HepG2 (cell line): ENCODE data around the gene PGPEP1. TPM values are rescaled to one million over a fixed set of nuclear protein-coding genes. Genes with fewer than 3 reads are reported as not detected.

Experiments used
- ATAD3A ChIP-seq: sonication (generic); formaldehyde crosslinking; IDR thresholded peaks from 2 replicates; pipeline ENCODE4 v1.4.0; 2020; ENCODE audit warnings: missing genetic modification reagents
- DNMT1 ChIP-seq: sonication (generic); formaldehyde crosslinking; IDR thresholded peaks from 2 replicates; pipeline ENCODE4 v1.5.1; 2020; ENCODE audit warnings: mild to moderate bottlenecking, missing genetic modification reagents
- FOXA3 ChIP-seq: IDR thresholded peaks from 2 replicates; pipeline ENCODE4 v1.6.1; 2016; ENCODE audit warnings: missing genetic modification reagents, missing compliant biosample characterization
- FOXP1 ChIP-seq, 2 experiments: fragments of 450-650 bp in 1 of 2; IDR thresholded peaks; 2 replicates each; pipeline ENCODE4 v1.6.1; 2017 to 2018; ENCODE audit warnings: antibody characterized with exemption in 1 of 2
- HNF4A ChIP-seq: sonication (generic); formaldehyde crosslinking; IDR thresholded peaks from 2 replicates; pipeline ENCODE4 v1.4.0; 2020; ENCODE audit warnings: missing genetic modification reagents
- JARID2 ChIP-seq: sonication (generic); formaldehyde crosslinking; IDR thresholded peaks from 2 replicates; pipeline ENCODE4 v1.8.1; 2023; ENCODE audit warnings: missing genetic modification reagents, inconsistent platforms; ENCODE audit not compliant: insufficient replicate concordance
- SATB2 ChIP-seq: sonication (generic); formaldehyde crosslinking; IDR thresholded peaks from 2 replicates; pipeline ENCODE4 v1.5.0; 2020; ENCODE audit warnings: missing genetic modification reagents
- SNAI1 ChIP-seq: sonication (generic); formaldehyde crosslinking; IDR thresholded peaks from 2 replicates; pipeline ENCODE4 v1.5.0; 2020; ENCODE audit warnings: mild to moderate bottlenecking, missing genetic modification reagents, borderline replicate concordance
- THRA ChIP-seq: sonication (generic); formaldehyde crosslinking; IDR thresholded peaks from 2 replicates; pipeline ENCODE4 v1.4.0; 2020; ENCODE audit warnings: missing genetic modification reagents, borderline replicate concordance
- ZNF263 ChIP-seq: sonication (generic); formaldehyde crosslinking; IDR thresholded peaks from 2 replicates; pipeline ENCODE4 v1.4.0; 2020; ENCODE audit warnings: missing genetic modification reagents
- ZNF564 ChIP-seq: sonication (generic); formaldehyde crosslinking; IDR thresholded peaks from 2 replicates; pipeline ENCODE4 v1.8.1; 2023; ENCODE audit warnings: mild to moderate bottlenecking, missing genetic modification reagents
- ZNF670 ChIP-seq: sonication (generic); formaldehyde crosslinking; IDR thresholded peaks from 2 replicates; pipeline ENCODE4 v1.8.0; 2022; ENCODE audit warnings: mild to moderate bottlenecking, missing genetic modification reagents, borderline replicate concordance
- polyA plus RNA-seq, 8 experiments: library from polyadenylated mRNA; depleted of rRNA in 3 of 8; stranded (reverse) in 7 of 8; unstranded in 1 of 8; fragments of >200 nt; fragmentation: Illumina TruSeq in 4 of 8; extraction: Trizol in 4 of 8; gene quantifications; 2 replicates each; pipeline versions ENCODE4 v1.2.1 to v1.2.3, GENCODE V29; 2011 to 2016; ENCODE audit warnings: low read depth in 4 of 8, missing spikeins in 1 of 8, mixed read lengths in 1 of 8; ENCODE audit not compliant: insufficient read depth in 1 of 8
- total RNA-seq, 5 experiments: library from RNA; depleted of rRNA; stranded (reverse); fragments of >200 nt; fragmentation: Illumina TruSeq; extraction: Trizol; gene quantifications; 2 replicates each; pipeline ENCODE4 v1.2.3, GENCODE V29; 2016; ENCODE audit warnings: low read depth in 1 of 5
- TF ChIP-seq, protein P1 (sequence below): IDR thresholded peaks from 2 replicates; pipeline ENCODE4 v1.6.1; 2016; ENCODE audit warnings: low read depth, missing genetic modification reagents, missing compliant biosample characterization
- TF ChIP-seq, protein P2 (sequence below): sonication (generic); formaldehyde crosslinking; IDR thresholded peaks from 2 replicates; pipeline ENCODE4 v1.8.1; 2023; ENCODE audit warnings: missing genetic modification reagents, inconsistent platforms, borderline replicate concordance
- TF ChIP-seq, protein P3 (sequence below): IDR thresholded peaks from 2 replicates; pipeline ENCODE4 v1.6.1; 2016; ENCODE audit warnings: low read depth
- TF ChIP-seq, protein P4 (sequence below): sonication (generic); formaldehyde crosslinking; IDR thresholded peaks from 2 replicates; pipeline ENCODE4 v1.4.0; 2020; ENCODE audit warnings: missing genetic modification reagents, mild to moderate bottlenecking, borderline replicate concordance
- TF ChIP-seq, protein P5 (sequence below): sonication (generic); formaldehyde crosslinking; IDR thresholded peaks from 2 replicates; pipeline ENCODE4 v1.5.0; 2020; ENCODE audit warnings: mild to moderate bottlenecking, low read depth, missing genetic modification reagents, borderline replicate concordance

The PGPEP1 gene
- total and polyA plus RNA-seq, 2 of the 13 experiments (the other 11 are each of a cell fraction or from before 2014, with no cell fraction given): 53.1 to 56.6 TPM

GRCh38 chr19:18336121-18336520 lies 4.3 kb upstream of the PGPEP1 start (continued):
- TF ChIP-seq, protein P1, sequence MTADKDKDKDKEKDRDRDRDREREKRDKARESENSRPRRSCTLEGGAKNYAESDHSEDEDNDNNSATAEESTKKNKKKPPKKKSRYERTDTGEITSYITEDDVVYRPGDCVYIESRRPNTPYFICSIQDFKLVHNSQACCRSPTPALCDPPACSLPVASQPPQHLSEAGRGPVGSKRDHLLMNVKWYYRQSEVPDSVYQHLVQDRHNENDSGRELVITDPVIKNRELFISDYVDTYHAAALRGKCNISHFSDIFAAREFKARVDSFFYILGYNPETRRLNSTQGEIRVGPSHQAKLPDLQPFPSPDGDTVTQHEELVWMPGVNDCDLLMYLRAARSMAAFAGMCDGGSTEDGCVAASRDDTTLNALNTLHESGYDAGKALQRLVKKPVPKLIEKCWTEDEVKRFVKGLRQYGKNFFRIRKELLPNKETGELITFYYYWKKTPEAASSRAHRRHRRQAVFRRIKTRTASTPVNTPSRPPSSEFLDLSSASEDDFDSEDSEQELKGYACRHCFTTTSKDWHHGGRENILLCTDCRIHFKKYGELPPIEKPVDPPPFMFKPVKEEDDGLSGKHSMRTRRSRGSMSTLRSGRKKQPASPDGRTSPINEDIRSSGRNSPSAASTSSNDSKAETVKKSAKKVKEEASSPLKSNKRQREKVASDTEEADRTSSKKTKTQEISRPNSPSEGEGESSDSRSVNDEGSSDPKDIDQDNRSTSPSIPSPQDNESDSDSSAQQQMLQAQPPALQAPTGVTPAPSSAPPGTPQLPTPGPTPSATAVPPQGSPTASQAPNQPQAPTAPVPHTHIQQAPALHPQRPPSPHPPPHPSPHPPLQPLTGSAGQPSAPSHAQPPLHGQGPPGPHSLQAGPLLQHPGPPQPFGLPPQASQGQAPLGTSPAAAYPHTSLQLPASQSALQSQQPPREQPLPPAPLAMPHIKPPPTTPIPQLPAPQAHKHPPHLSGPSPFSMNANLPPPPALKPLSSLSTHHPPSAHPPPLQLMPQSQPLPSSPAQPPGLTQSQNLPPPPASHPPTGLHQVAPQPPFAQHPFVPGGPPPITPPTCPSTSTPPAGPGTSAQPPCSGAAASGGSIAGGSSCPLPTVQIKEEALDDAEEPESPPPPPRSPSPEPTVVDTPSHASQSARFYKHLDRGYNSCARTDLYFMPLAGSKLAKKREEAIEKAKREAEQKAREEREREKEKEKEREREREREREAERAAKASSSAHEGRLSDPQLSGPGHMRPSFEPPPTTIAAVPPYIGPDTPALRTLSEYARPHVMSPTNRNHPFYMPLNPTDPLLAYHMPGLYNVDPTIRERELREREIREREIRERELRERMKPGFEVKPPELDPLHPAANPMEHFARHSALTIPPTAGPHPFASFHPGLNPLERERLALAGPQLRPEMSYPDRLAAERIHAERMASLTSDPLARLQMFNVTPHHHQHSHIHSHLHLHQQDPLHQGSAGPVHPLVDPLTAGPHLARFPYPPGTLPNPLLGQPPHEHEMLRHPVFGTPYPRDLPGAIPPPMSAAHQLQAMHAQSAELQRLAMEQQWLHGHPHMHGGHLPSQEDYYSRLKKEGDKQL (CRISPR knock-in tag): no peak
- TF ChIP-seq DNMT1 (CRISPR knock-in tag) (no peak), ZNF564 (no peak), HNF4A (CRISPR knock-in tag) (peak; percentile 50), FOXA3 (CRISPR knock-in tag) (peak; percentile 17; the same call in 1 of the 2 replicates), ZNF670 (CRISPR knock-in tag) (0 out of 2 replicates have a peak, but pooled peaks have one; percentile 20), FOXP1 (IDR thresholded peaks at IDR 0.05) (no peak), FOXP1 (CRISPR knock-in tag; IDR thresholded peaks at IDR 0.05) (peak; percentile 17; the same call in 1 of the 2 replicates), SATB2 (CRISPR knock-in tag) (no peak), ZNF263 (0 out of 2 replicates have a peak, but pooled peaks have one; percentile 22), JARID2 (CRISPR knock-in tag) (no peak), ATAD3A (CRISPR knock-in tag) (no peak), THRA (CRISPR knock-in tag) (no peak), SNAI1 (CRISPR knock-in tag) (no peak)
- TF ChIP-seq, protein P2, sequence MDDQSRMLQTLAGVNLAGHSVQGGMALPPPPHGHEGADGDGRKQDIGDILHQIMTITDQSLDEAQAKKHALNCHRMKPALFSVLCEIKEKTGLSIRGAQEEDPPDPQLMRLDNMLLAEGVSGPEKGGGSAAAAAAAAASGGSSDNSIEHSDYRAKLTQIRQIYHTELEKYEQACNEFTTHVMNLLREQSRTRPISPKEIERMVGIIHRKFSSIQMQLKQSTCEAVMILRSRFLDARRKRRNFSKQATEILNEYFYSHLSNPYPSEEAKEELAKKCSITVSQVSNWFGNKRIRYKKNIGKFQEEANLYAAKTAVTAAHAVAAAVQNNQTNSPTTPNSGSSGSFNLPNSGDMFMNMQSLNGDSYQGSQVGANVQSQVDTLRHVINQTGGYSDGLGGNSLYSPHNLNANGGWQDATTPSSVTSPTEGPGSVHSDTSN (CRISPR knock-in tag): no peak
- TF ChIP-seq, protein P3, sequence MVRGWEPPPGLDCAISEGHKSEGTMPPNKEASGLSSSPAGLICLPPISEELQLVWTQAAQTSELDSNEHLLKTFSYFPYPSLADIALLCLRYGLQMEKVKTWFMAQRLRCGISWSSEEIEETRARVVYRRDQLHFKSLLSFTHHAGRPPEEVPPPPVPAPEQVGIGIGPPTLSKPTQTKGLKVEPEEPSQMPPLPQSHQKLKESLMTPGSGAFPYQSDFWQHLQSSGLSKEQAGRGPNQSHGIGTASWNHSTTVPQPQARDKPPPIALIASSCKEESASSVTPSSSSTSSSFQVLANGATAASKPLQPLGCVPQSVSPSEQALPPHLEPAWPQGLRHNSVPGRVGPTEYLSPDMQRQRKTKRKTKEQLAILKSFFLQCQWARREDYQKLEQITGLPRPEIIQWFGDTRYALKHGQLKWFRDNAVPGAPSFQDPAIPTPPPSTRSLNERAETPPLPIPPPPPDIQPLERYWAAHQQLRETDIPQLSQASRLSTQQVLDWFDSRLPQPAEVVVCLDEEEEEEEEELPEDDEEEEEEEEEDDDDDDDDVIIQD (CRISPR knock-in tag): no peak
- TF ChIP-seq, protein P4, sequence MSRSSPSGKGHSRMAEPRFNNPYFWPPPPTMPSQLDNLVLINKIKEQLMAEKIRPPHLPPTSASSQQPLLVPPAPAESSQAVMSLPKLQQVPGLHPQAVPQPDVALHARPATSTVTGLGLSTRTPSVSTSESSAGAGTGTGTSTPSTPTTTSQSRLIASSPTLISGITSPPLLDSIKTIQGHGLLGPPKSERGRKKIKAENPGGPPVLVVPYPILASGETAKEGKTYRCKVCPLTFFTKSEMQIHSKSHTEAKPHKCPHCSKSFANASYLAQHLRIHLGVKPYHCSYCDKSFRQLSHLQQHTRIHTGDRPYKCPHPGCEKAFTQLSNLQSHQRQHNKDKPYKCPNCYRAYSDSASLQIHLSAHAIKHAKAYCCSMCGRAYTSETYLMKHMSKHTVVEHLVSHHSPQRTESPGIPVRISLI: peak; percentile 38; the same call in 1 of the 2 replicates
- TF ChIP-seq, protein P5, sequence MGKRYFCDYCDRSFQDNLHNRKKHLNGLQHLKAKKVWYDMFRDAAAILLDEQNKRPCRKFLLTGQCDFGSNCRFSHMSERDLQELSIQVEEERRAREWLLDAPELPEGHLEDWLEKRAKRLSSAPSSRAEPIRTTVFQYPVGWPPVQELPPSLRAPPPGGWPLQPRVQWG (CRISPR knock-in tag): no peak
